HG02981 (cell line): ENCODE results near the gene NFATC2.
"Not testable (repeated sequence)": the region's sequence is repeated elsewhere in the genome, so short reads cannot be mapped to it uniquely, and the experiment has no call there.

Experiments
- ATAC-seq: cut with Tn5 transposase; IDR thresholded peaks from one replicate; pipeline ENCODE4 v1.9.1; 2021; ENCODE audit warnings: mild to moderate bottlenecking, moderate library complexity; ENCODE audit not compliant: unreplicated experiment

Gene NFATC2

GRCh38 chr20:51361258-51361657 lies 181.3 kb downstream of the NFATC2 start:
- ATAC-seq: no peak

- no peak for ATAC-seq
Measured at GRCh38 chr20:51360451-51361201, 181.9 kb downstream of the NFATC2 start.

- no peak for ATAC-seq
Measured at GRCh38 chr20:51359947-51360346, 182.6 kb downstream of the NFATC2 start.

GRCh38 chr20:51359401-51359800 lies 183.1 kb downstream of the NFATC2 start:
- ATAC-seq: no peak

- ATAC-seq: no peak
Measured at GRCh38 chr20:51358032-51358724, 184.3 kb downstream of the NFATC2 start.

- ATAC-seq: no peak
Measured at GRCh38 chr20:51357543-51357942, 185.0 kb downstream of the NFATC2 start.

GRCh38 chr20:51356871-51357270 lies 185.6 kb downstream of the NFATC2 start:
- ATAC-seq: no peak

GRCh38 chr20:51354769-51355319 lies 187.7 kb downstream of the NFATC2 start:
- ATAC-seq: no peak

- no peak for ATAC-seq
Measured at GRCh38 chr20:51354191-51354768, 188.2 kb downstream of the NFATC2 start.

- no peak for ATAC-seq
Measured at GRCh38 chr20:51353491-51353890, 189.0 kb downstream of the NFATC2 start.

- ATAC-seq: no peak
Measured at GRCh38 chr20:51352791-51353190, 189.7 kb downstream of the NFATC2 start.

- ATAC-seq: no peak
Measured at GRCh38 chr20:51350941-51351631, 191.4 kb downstream of the NFATC2 start.

- ATAC-seq: no peak
Measured at GRCh38 chr20:51348876-51349275, 193.6 kb downstream of the NFATC2 start.

GRCh38 chr20:51347831-51348230 lies 194.7 kb downstream of the NFATC2 start:
- ATAC-seq: no peak

GRCh38 chr20:51346686-51347485 lies 195.6 kb downstream of the NFATC2 start:
- no peak for ATAC-seq

- no peak for ATAC-seq
Measured at GRCh38 chr20:51345601-51346101, 196.9 kb downstream of the NFATC2 start.

GRCh38 chr20:51343802-51344201 lies 198.7 kb downstream of the NFATC2 start:
- not testable (repeated sequence) for ATAC-seq

- no peak for ATAC-seq
Measured at GRCh38 chr20:51342510-51343236, 199.8 kb downstream of the NFATC2 start.

- no peak for ATAC-seq
Measured at GRCh38 chr20:51341581-51341980, 200.9 kb downstream of the NFATC2 start.
